ENCODE results near the gene DHX34.
"Not testable (repeated sequence)": the region's sequence is repeated elsewhere in the genome, so short reads cannot be mapped to it uniquely, and the experiment has no call there.

The DHX34 gene

GRCh38 chr19:47371261-47371660 lies 22.1 kb downstream of the DHX34 start:
- no peak for DNase-seq (ENCODE audit: low spot score)

- no peak for DNase-seq (ENCODE audit: low spot score)
Observed at GRCh38 chr19:47372603-47373002, 23.5 kb downstream of the DHX34 start.

GRCh38 chr19:47373246-47374240 lies 24.4 kb downstream of the DHX34 start:
- DNase-seq (ENCODE audit: low spot score): no peak

GRCh38 chr19:47374876-47375693 lies 26.0 kb downstream of the DHX34 start:
- DNase-seq (ENCODE audit: low spot score): no peak

GRCh38 chr19:47375694-47376588 lies 26.8 kb downstream of the DHX34 start:
- no peak for DNase-seq (ENCODE audit: low spot score)

- no peak for DNase-seq (ENCODE audit: low spot score)
Observed at GRCh38 chr19:47376589-47377144, 27.6 kb downstream of the DHX34 start.

GRCh38 chr19:47377208-47377701 lies 28.1 kb downstream of the DHX34 start:
- DNase-seq (ENCODE audit: low spot score): no peak

- no peak for DNase-seq (ENCODE audit: low spot score)
Observed at GRCh38 chr19:47377801-47378200, 28.7 kb downstream of the DHX34 start.

- no peak for DNase-seq (ENCODE audit: low spot score)
Observed at GRCh38 chr19:47378246-47378645, 29.1 kb downstream of the DHX34 start.

GRCh38 chr19:47379381-47379938 lies 30.3 kb downstream of the DHX34 start:
- DNase-seq (ENCODE audit: low spot score): no peak

GRCh38 chr19:47380559-47380958 lies 31.4 kb downstream of the DHX34 start:
- DNase-seq (ENCODE audit: low spot score): no peak

GRCh38 chr19:47381121-47381520 lies 32.0 kb downstream of the DHX34 start:
- DNase-seq (ENCODE audit: low spot score): no peak

GRCh38 chr19:47381653-47382279 lies 32.7 kb downstream of the DHX34 start:
- DNase-seq (ENCODE audit: low spot score): no peak

- not testable (repeated sequence) for DNase-seq (ENCODE audit: low spot score)
Observed at GRCh38 chr19:47383890-47384289, 34.8 kb downstream of the DHX34 start.

- not testable (repeated sequence) for DNase-seq (ENCODE audit: low spot score)
Observed at GRCh38 chr19:47384533-47384932, 35.4 kb downstream of the DHX34 start.

- DNase-seq (ENCODE audit: low spot score): not testable (repeated sequence)
Observed at GRCh38 chr19:47386582-47386981, 37.5 kb downstream of the DHX34 start.

GRCh38 chr19:47387623-47388022 lies 38.5 kb downstream of the DHX34 start:
- not testable (repeated sequence) for DNase-seq (ENCODE audit: low spot score)

GRCh38 chr19:47388721-47389120 lies 39.6 kb downstream of the DHX34 start:
- not testable (repeated sequence) for DNase-seq (ENCODE audit: low spot score)

GRCh38 chr19:47389150-47389556 lies 40.0 kb downstream of the DHX34 start:
- no peak for DNase-seq (ENCODE audit: low spot score)

Measured in kidney capillary endothelial cell (primary cell).